H1 (cell line): Measurements from ENCODE around the gene DPP10. TPM values are rescaled to one million over a fixed set of nuclear protein-coding genes. Genes with fewer than 3 reads are reported as not detected.

Experiments used
- CTCF ChIA-PET: fragments of 300-600 bp; sonication (Branson Sonifier 250); formaldehyde crosslinking; loops from one replicate; lab custom pipeline; 2021; ENCODE audit not compliant: partially characterized antibody; lab: Charles Lee
- POLR2A ChIA-PET: fragments of 300-600 bp; sonication (Branson Sonifier 250); formaldehyde crosslinking; loops from one replicate; lab custom pipeline; 2021; ENCODE audit warnings: inconsistent platforms; ENCODE audit not compliant: partially characterized antibody; lab: Charles Lee
- DNase-seq, 2 experiments: peaks; one replicate each; pipeline versions ENCODE4 v3.0.0 to v3.0.0-alpha.2; 2010 to 2022; ENCODE audit warnings: low spot score in 2 of 2, low read depth in 1 of 2, mixed read lengths in 1 of 2
- FAIRE-seq: peaks from 2 replicates; lab custom pipeline; 2011; peaks lifted over from hg19 to GRCh38; lab: Jason Lieb, UNC
- H2AFZ ChIP-seq: 2 replicates; pipeline ENCODE4 v1.8.1; 2012; ENCODE audit warnings: low read length, inconsistent platforms
- H2AK5ac ChIP-seq: 2 replicates; pipeline ENCODE4 v1.6.1; 2013; ENCODE audit warnings: low read depth, low read length
- H2BK120ac ChIP-seq: replicated peaks from 2 replicates; pipeline ENCODE3; 2013; ENCODE audit warnings: low read depth, low read length, inconsistent platforms
- H2BK12ac ChIP-seq: 2 replicates; pipeline ENCODE4 v1.6.1; 2013; ENCODE audit warnings: low read depth, low read length
- H2BK15ac ChIP-seq: 2 replicates; pipeline ENCODE4 v1.6.1; 2013; ENCODE audit warnings: low read length
- H2BK20ac ChIP-seq: 2 replicates; pipeline ENCODE4 v1.6.1; 2013; ENCODE audit warnings: low read length
- H2BK5ac ChIP-seq: 2 replicates; pipeline ENCODE4 v1.6.1; 2013; ENCODE audit warnings: low read depth, low read length
- H3K14ac ChIP-seq: 2 replicates; pipeline ENCODE4 v1.6.1; 2013; ENCODE audit warnings: inconsistent platforms; ENCODE audit not compliant: insufficient read length
- H3K18ac ChIP-seq: 2 replicates; pipeline ENCODE4 v1.6.1; 2013; ENCODE audit warnings: low read length; ENCODE audit errors: extremely low read depth
- H3K23ac ChIP-seq: 2 replicates; pipeline ENCODE4 v1.6.1; 2013; ENCODE audit warnings: inconsistent platforms; ENCODE audit not compliant: insufficient read length
- H3K23me2 ChIP-seq: 2 replicates; pipeline ENCODE4 v1.6.1; 2013; ENCODE audit warnings: low read depth, low read length
- H3K27ac ChIP-seq: 2 replicates; pipeline ENCODE4 v1.6.1; 2011; ENCODE audit warnings: low read depth, low read length, inconsistent platforms
- H3K27me3 ChIP-seq, 4 experiments: replicated peaks in 1 of 4; 1 replicate in 1 of 4; 2 replicates in 3 of 4; pipeline versions ENCODE4 v1.6.1 to v1.8.1; 2011 to 2013; ENCODE audit warnings: low read length in 3 of 4, mild to moderate bottlenecking in 3 of 4, inconsistent platforms in 2 of 4, mixed read lengths in 2 of 4, moderate library complexity in 1 of 4; ENCODE audit not compliant: control insufficient read depth in 3 of 4, insufficient read depth in 3 of 4; ENCODE audit errors: extremely low read depth in 1 of 4
- H3K36me3 ChIP-seq, 4 experiments: 2 replicates each; pipeline versions ENCODE4 v1.6.1 to v1.8.1; 2011 to 2013; ENCODE audit warnings: mild to moderate bottlenecking in 4 of 4, low read length in 3 of 4, moderate library complexity in 2 of 4, control low read depth in 1 of 4, inconsistent platforms in 1 of 4; ENCODE audit not compliant: insufficient read depth in 4 of 4, control insufficient read depth in 2 of 4
- H3K4ac ChIP-seq: replicated peaks from 2 replicates; pipeline ENCODE3; 2013; ENCODE audit warnings: low read length, low read depth, mixed read lengths, inconsistent platforms; ENCODE audit not compliant: insufficient read length
- H3K4me1 ChIP-seq, 4 experiments: replicated peaks in 1 of 4; 1 replicate in 1 of 4; 2 replicates in 3 of 4; pipeline versions ENCODE4 v1.6.1 to v1.8.1; 2011 to 2013; ENCODE audit warnings: low read length in 3 of 4, inconsistent platforms in 2 of 4, mixed read lengths in 1 of 4; ENCODE audit not compliant: insufficient read depth in 4 of 4, control insufficient read depth in 3 of 4
- H3K4me2 ChIP-seq, 2 experiments: 2 replicates each; pipeline versions ENCODE4 v1.6.1 to v1.8.1; 2011 to 2013; ENCODE audit warnings: low read depth in 2 of 2, low read length in 2 of 2, control low read depth in 1 of 2, inconsistent platforms in 1 of 2, mild to moderate bottlenecking in 1 of 2; ENCODE audit not compliant: insufficient read depth in 1 of 2
- H3K4me3 ChIP-seq, 4 experiments: fragments of 200-600, 300-600 bp in 1 of 4; sonication (generic), shearing (Covaris generic), sonication (Bioruptor Twin) in 1 of 4; 2 replicates each; pipeline versions ENCODE4 v1.5.1 to v1.8.1; 2011 to 2016; ENCODE audit warnings: low read length in 4 of 4, low read depth in 3 of 4, control low read depth in 2 of 4, inconsistent platforms in 2 of 4, mild to moderate bottlenecking in 2 of 4, mixed read lengths in 1 of 4, moderate library complexity in 1 of 4; ENCODE audit not compliant: insufficient read depth in 2 of 4; ENCODE audit errors: extremely low read depth in 1 of 4
- H3K56ac ChIP-seq: replicated peaks from 2 replicates; pipeline ENCODE3; 2013; ENCODE audit warnings: low read depth, mild to moderate bottlenecking, mixed read lengths, low read length, inconsistent platforms; ENCODE audit not compliant: insufficient read length
- H3K79me1 ChIP-seq: 2 replicates; pipeline ENCODE4 v1.6.1; 2013; ENCODE audit warnings: low read depth, low read length, control low read depth
- H3K79me2 ChIP-seq, 2 experiments: 2 replicates each; pipeline versions ENCODE4 v1.6.1 to v1.8.1; 2012 to 2013; ENCODE audit warnings: low read length in 2 of 2, mild to moderate bottlenecking in 2 of 2, inconsistent platforms in 1 of 2; ENCODE audit not compliant: insufficient read depth in 2 of 2, control insufficient read depth in 1 of 2
- H3K9ac ChIP-seq, 4 experiments: replicated peaks in 1 of 4; 1 replicate in 1 of 4; 2 replicates in 3 of 4; pipeline versions ENCODE4 v1.6.1 to v1.8.1; 2011 to 2013; ENCODE audit warnings: low read depth in 3 of 4, low read length in 3 of 4, control low read depth in 2 of 4, mild to moderate bottlenecking in 2 of 4, moderate library complexity in 2 of 4, inconsistent platforms in 1 of 4; ENCODE audit errors: extremely low read depth in 1 of 4
- H3K9me3 ChIP-seq, 2 experiments: 2 replicates each; pipeline versions ENCODE4 v1.6.1 to v1.8.1; 2012 to 2013; ENCODE audit warnings: mild to moderate bottlenecking in 2 of 2, moderate library complexity in 2 of 2, control low read depth in 1 of 2, inconsistent platforms in 1 of 2, low read depth in 1 of 2, low read length in 1 of 2, mixed read lengths in 1 of 2; ENCODE audit not compliant: insufficient read depth in 2 of 2
- H4K20me1 ChIP-seq, 2 experiments: replicated peaks in 1 of 2; 2 replicates each; pipeline versions ENCODE3 to v1.8.1; 2011 to 2013; ENCODE audit warnings: inconsistent platforms in 2 of 2, low read length in 2 of 2, mild to moderate bottlenecking in 1 of 2; ENCODE audit not compliant: insufficient read depth in 2 of 2, control insufficient read depth in 1 of 2
- H4K5ac ChIP-seq: 2 replicates; pipeline ENCODE4 v1.6.1; 2013; ENCODE audit warnings: low read length, low read depth, mixed read lengths, inconsistent platforms; ENCODE audit not compliant: insufficient read length
- H4K8ac ChIP-seq: 2 replicates; pipeline ENCODE4 v1.8.0; 2013; ENCODE audit warnings: mild to moderate bottlenecking, moderate library complexity, low read length, inconsistent platforms; ENCODE audit not compliant: insufficient read depth; ENCODE audit errors: extremely low read depth
- H4K91ac ChIP-seq: replicated peaks from 2 replicates; pipeline ENCODE3; 2013; ENCODE audit warnings: low read length, mixed read lengths, inconsistent platforms; ENCODE audit not compliant: insufficient read length
- EZH2 ChIP-seq: fragments of 200-600 bp; sonication (generic); IDR thresholded peaks from 2 replicates; pipeline ENCODE4 v1.7.1; 2012; ENCODE audit warnings: low read depth, mild to moderate bottlenecking, moderate library complexity, low read length, inconsistent platforms; ENCODE audit not compliant: severe bottlenecking
- WGBS, 2 experiments: shearing (Covaris generic) in 1 of 2; methylation state at CpG; one replicate each; pipeline versions ENCODE4 v1.1.6 to v1.1.7; 2013 to 2015; ENCODE audit warnings: low lambda C conversion rate in 2 of 2, mixed read lengths in 2 of 2, inconsistent platforms in 1 of 2, low coverage in 1 of 2, missing lambda C conversion rate in 1 of 2; ENCODE audit not compliant: insufficient replicate concordance in 2 of 2, insufficient coverage in 1 of 2, insufficient read length in 1 of 2; ENCODE audit errors: extremely low coverage in 1 of 2, missing lambda C conversion rate in 1 of 2; 5-methylcytosine and 5-hydroxymethylcytosine counted together
- polyA plus RNA-seq, 7 experiments: library from polyadenylated mRNA; depleted of rRNA in 3 of 7; stranded (reverse) in 5 of 7; unstranded in 2 of 7; fragments of >200 nt in 5 of 7; fragments of 200-250 nt in 2 of 7; gene quantifications; 1 replicate in 5 of 7; 2 replicates in 1 of 7; 4 replicates in 1 of 7; pipeline versions ENCODE4 v1.2.1 to v1.2.3, GENCODE V29; 2011 to 2013; ENCODE audit warnings: missing spikeins in 2 of 7, mixed read lengths in 2 of 7
- total RNA-seq: library from RNA; stranded (reverse); fragmentation: NEBNext Ultra II Directional; extraction: Animal tissue kit (Norgen Biotek cat#: 25700); gene quantifications from 2 replicates; pipeline ENCODE4 v1.2.1, GENCODE V29; 2021

Gene DPP10
- total and polyA plus RNA-seq, 2 of the 8 experiments (the other 6 are each of a cell fraction or from before 2014, with no cell fraction given): 3.3 to 7.2 TPM

GRCh38 chr2:114546531-114546930 lies 104.1 kb downstream of the DPP10 start:
- 85% methylated on average over 3 of the region's 3 CpGs; no CpG with 5 or more reads in 1 of the 2 experiments for WGBS, 2 experiments
- Histone ChIP-seq H3K4me2 (no peak overlapping the region), H2BK12ac (no peak overlapping the region), H2AK5ac (no peak overlapping the region), H4K20me1 (no peaks in the 10 kb centered on the region), H3K9me3 (no peaks in the 10 kb centered on the region), H3K4me1 (peaks cover 0 to 3% (median 1%) of the 10 kb centered on the region in 4 experiments; a peak in 2 of 7 replicates), H4K8ac (no peak overlapping the region), H3K9ac (no peak overlapping the region), H3K79me2 (no peaks in the 10 kb centered on the region), H3K79me1 (no peaks in the 10 kb centered on the region), H2BK120ac (no peak overlapping the region), H3K4me3 (no peak overlapping the region), H2BK20ac (no peak overlapping the region), H4K5ac (no peak overlapping the region), H3K27ac (no peak overlapping the region), H3K56ac (no peak overlapping the region), H4K91ac (no peak overlapping the region), H3K23ac (no peak overlapping the region), H3K36me3 (no peaks in the 10 kb centered on the region), H2BK15ac (no peak overlapping the region), H3K23me2 (no peaks in the 10 kb centered on the region), H3K18ac (no peak overlapping the region), H3K14ac (no peak overlapping the region), H2BK5ac (no peak overlapping the region), H3K27me3 (no peaks in the 10 kb centered on the region), H3K4ac (no peak overlapping the region), H2AFZ (no peak overlapping the region)
- DNase-seq (no peak), FAIRE-seq (no peak)
- CTCF ChIA-PET: interaction anchor here (0.7 to 1.5 kb wide), 2 partner anchors 449 to 506 kb away, joined by 3 to 5 read pairs; no protein-coding TSS in a partner anchor
- POLR2A ChIA-PET: no interaction called here
- TF ChIP-seq EZH2: no peak
- TF ChIP-seq, all 59 proteins: peak for 0
